ENCODE data around the gene PAFAH1B2.

Gene PAFAH1B2

DNA sequence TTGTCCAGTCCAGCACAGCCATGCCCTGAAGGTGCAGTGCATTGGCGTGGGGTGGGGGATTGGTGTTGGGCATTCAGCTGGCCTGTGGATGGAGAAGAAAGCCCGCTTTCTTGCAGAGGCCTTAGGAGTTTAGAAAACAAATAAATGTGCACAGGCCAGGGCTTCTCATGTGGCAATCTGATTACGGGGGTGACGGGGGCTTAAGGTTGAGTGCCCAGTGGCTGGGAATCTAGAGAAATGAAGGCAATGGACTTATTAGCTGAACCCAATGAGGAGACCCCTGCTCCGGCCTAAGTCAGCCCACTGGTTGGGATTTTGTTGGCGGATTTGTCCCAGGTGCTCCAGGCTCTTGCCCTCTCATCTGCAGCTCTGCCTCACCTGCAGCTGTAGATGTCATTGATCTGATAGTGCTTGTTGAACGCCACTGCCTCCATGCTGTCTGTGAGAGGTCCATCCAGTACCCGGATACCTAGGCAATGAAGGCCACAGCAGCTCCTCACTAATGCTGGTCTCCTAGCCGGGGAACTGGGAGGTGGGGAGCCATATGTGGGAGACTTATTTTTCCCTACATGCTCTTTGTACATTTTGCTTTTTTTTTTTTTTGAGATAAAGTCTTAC, 81.6 kb downstream of the PAFAH1B2 start:
- DNase-seq: no peak

Measured in NCI-H2029 (cell line).